ENCODE measurements around the gene RPUSD1. TPM values are rescaled to one million over a fixed set of nuclear protein-coding genes. Genes with fewer than 3 reads are reported as not detected.

The RPUSD1 gene
- total RNA-seq, 1 experiment from 2014 or later = 72.6 TPM

DNA sequence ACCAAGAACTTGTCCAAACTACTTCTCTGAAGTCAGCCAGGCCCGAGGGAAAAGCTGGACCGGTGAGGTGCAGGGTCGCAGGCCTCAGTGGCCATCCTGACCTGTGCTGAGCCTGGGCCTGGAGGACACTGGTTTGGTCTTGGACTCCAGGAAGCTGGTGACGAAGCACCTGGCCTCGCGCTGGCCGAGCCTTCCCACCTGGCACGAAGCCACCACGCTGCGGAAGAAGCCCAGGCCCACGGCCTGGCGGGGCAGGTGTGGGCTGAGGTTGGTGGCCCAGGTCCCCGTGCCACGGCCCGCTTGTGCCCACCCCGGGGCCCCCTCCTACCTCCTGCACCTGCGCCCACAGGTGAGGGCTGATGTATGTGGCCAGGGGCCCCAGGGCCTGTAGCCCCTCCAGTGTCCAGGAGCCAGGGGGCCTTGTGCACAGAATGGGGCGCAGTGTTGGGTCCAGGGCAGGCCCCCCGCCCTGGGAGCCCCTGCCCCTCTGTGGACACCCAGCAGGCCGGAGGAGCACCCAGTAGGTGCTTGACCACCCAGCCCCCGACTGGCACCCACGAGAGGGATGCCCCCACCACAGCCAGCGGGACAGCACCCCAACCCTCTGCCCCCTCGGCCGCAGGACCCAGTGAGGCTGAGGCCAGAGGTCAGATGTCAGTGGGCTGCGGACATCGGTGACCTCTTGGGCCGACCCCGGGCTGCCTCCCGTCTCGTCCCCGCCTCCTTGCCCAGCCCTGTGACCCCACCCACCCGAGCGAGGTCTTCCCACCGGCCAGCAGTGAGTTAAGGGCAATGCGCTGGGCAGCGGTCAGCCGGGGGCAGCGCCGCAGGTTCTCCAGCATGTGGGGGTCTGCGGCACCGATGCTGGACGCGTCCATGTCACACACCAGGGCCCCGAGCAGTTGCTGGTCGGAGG is 13.8 kb downstream of the RPUSD1 start:
- ChIA-PET CTCF (no interaction called here), POLR2A (ENCODE audit: unreplicated experiment) (no interaction called here)
- no peaks in the 10 kb centered on the region for H3K36me3 ChIP-seq (ENCODE audit: low read depth, low read length)
- intact Hi-C loops (cut with micrococcal nuclease) = no loop called here
- no peak overlapping the region for H3K9ac ChIP-seq (ENCODE audit: low read length)
- H3K9me3 ChIP-seq (ENCODE audit: low read length) = no peaks in the 10 kb centered on the region
- H4K20me1 ChIP-seq (ENCODE audit: low read length) = no peaks in the 10 kb centered on the region
- no peak overlapping the region for H3K27ac ChIP-seq (ENCODE audit: low read length)
- no peak overlapping the region for H3K4me3 ChIP-seq (ENCODE audit: low read length)
- H3K4me1 ChIP-seq (ENCODE audit: insufficient read depth, low read length) = no peaks in the 10 kb centered on the region
- no peak overlapping the region for H2AFZ ChIP-seq (ENCODE audit: low read length)
- no peaks in the 10 kb centered on the region for H3F3A ChIP-seq (ENCODE audit: low read length, unreplicated experiment)
- H3K9me2 ChIP-seq (replicated peaks; ENCODE audit: low read length) = no peaks in the 10 kb centered on the region
- DNase-seq = no peak
- no TSS peak for BruUV-seq (replicated peaks)
- H3K79me2 ChIP-seq (ENCODE audit: low read length) = no peaks in the 10 kb centered on the region
- TF ChIP-seq EZH2 (IDR thresholded peaks at IDR 0.05; ENCODE audit: low read length, unreplicated experiment) (no peak), EZH2phosphoT487 (IDR thresholded peaks at IDR 0.05; ENCODE audit: borderline replicate concordance, low read length) (no peak)
- TF ChIP-seq, protein P1, sequence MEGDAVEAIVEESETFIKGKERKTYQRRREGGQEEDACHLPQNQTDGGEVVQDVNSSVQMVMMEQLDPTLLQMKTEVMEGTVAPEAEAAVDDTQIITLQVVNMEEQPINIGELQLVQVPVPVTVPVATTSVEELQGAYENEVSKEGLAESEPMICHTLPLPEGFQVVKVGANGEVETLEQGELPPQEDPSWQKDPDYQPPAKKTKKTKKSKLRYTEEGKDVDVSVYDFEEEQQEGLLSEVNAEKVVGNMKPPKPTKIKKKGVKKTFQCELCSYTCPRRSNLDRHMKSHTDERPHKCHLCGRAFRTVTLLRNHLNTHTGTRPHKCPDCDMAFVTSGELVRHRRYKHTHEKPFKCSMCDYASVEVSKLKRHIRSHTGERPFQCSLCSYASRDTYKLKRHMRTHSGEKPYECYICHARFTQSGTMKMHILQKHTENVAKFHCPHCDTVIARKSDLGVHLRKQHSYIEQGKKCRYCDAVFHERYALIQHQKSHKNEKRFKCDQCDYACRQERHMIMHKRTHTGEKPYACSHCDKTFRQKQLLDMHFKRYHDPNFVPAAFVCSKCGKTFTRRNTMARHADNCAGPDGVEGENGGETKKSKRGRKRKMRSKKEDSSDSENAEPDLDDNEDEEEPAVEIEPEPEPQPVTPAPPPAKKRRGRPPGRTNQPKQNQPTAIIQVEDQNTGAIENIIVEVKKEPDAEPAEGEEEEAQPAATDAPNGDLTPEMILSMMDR (conservative IDR thresholded peaks at IDR 0.05; ENCODE audit: low read depth, low read length) = no peak
- no peak for ATAC-seq
- no peak overlapping the region for H3K4me2 ChIP-seq (ENCODE audit: low read length)
- H3K27me3 ChIP-seq (ENCODE audit: low read length) = no peaks in the 10 kb centered on the region

DNA sequence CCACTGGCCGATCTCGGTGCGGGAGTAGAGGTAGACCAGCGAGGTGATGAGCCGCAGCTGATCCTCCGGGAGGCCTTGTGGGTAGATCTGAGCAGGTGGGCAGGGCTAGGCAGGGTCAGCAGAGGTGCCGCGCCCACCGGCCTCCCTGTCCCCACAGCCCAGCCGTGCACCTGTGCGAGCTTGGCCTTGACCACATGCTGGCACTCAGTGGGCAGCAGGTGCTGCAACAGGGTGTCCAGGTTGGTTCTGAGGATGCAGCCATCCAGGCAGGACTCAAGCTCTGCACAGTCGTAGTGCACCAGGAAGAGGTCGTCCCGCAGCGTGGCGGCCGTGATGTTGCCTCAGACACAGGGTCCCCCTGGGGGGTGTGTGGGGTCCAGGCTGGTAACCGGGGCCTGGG is 15.2 kb downstream of the RPUSD1 start:
- H3K9me3 ChIP-seq (ENCODE audit: low read length) = no peaks in the 10 kb centered on the region
- no peak overlapping the region for H3K27ac ChIP-seq (ENCODE audit: low read length)
- ChIA-PET CTCF (no interaction called here), POLR2A (ENCODE audit: unreplicated experiment) (no interaction called here)
- no peaks in the 10 kb centered on the region for H3K27me3 ChIP-seq (ENCODE audit: low read length)
- no peak overlapping the region for H2AFZ ChIP-seq (ENCODE audit: low read length)
- ATAC-seq = no peak
- no peaks in the 10 kb centered on the region for H3K79me2 ChIP-seq (ENCODE audit: low read length)
- no peaks in the 10 kb centered on the region for H3K9me2 ChIP-seq (replicated peaks; ENCODE audit: low read length)
- intact Hi-C loops (cut with micrococcal nuclease) = no loop called here
- no peak for DNase-seq
- no peaks in the 10 kb centered on the region for H4K20me1 ChIP-seq (ENCODE audit: low read length)
- H3K4me1 ChIP-seq (ENCODE audit: insufficient read depth, low read length) = no peaks in the 10 kb centered on the region
- no peak overlapping the region for H3K4me3 ChIP-seq (ENCODE audit: low read length)
- H3K9ac ChIP-seq (ENCODE audit: low read length) = no peak overlapping the region
- no peaks in the 10 kb centered on the region for H3F3A ChIP-seq (ENCODE audit: low read length, unreplicated experiment)
- TF ChIP-seq, protein P1 (conservative IDR thresholded peaks at IDR 0.05; ENCODE audit: low read depth, low read length) = no peak
- no peak for TF ChIP-seq EZH2phosphoT487 (IDR thresholded peaks at IDR 0.05; ENCODE audit: borderline replicate concordance, low read length)
- no peak for TF ChIP-seq EZH2 (IDR thresholded peaks at IDR 0.05; ENCODE audit: low read length, unreplicated experiment)
- no peaks in the 10 kb centered on the region for H3K36me3 ChIP-seq (ENCODE audit: low read depth, low read length)
- BruUV-seq (replicated peaks) = no TSS peak
- H3K4me2 ChIP-seq (ENCODE audit: low read length) = no peak overlapping the region

DNA sequence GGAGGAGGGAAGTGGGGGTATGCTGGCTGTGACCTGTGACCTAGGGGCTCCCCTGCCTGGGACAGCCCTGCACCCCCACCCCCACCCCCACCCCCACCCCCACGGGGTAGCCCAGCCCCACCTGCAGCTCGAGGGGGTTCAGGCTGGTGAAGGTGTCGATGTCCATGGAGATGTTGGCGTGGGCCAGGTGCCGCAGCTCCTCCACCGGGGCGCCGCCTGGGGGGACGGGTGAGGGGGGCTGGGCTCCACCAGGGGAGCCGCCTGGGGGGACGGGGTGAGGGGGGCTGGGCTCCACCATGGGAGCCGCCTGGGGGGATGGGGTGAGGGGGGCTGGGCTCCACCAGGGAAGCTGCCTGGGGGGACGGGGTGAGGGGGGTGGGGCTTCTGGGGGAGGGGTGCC is 17.8 kb downstream of the RPUSD1 start:
- ATAC-seq (no peak), DNase-seq (no peak)
- Histone ChIP-seq H3K9me3 (ENCODE audit: low read length) (no peaks in the 10 kb centered on the region), H3K4me1 (ENCODE audit: insufficient read depth, low read length) (no peaks in the 10 kb centered on the region), H3F3A (ENCODE audit: low read length, unreplicated experiment) (no peaks in the 10 kb centered on the region), H3K27ac (ENCODE audit: low read length) (no peak overlapping the region), H4K20me1 (ENCODE audit: low read length) (no peaks in the 10 kb centered on the region), H2AFZ (ENCODE audit: low read length) (no peak overlapping the region), H3K27me3 (ENCODE audit: low read length) (no peaks in the 10 kb centered on the region), H3K9ac (ENCODE audit: low read length) (no peak overlapping the region), H3K9me2 (replicated peaks; ENCODE audit: low read length) (no peaks in the 10 kb centered on the region), H3K4me2 (ENCODE audit: low read length) (no peak overlapping the region), H3K4me3 (ENCODE audit: low read length) (no peak overlapping the region), H3K36me3 (ENCODE audit: low read depth, low read length) (no peaks in the 10 kb centered on the region), H3K79me2 (ENCODE audit: low read length) (no peaks in the 10 kb centered on the region)
- BruUV-seq (replicated peaks) = no TSS peak
- CTCF ChIA-PET = no interaction called here
- intact Hi-C loops (cut with micrococcal nuclease) = no loop called here
- no peak for TF ChIP-seq EZH2phosphoT487 (IDR thresholded peaks at IDR 0.05; ENCODE audit: borderline replicate concordance, low read length)
- no peak for TF ChIP-seq EZH2 (IDR thresholded peaks at IDR 0.05; ENCODE audit: low read length, unreplicated experiment)
- TF ChIP-seq, protein P1 (conservative IDR thresholded peaks at IDR 0.05; ENCODE audit: low read depth, low read length) = no peak
- POLR2A ChIA-PET (ENCODE audit: unreplicated experiment) = no interaction called here

Measured in PC-3 (cell line).